CD14-positive monocyte (primary cell): ENCODE data around the gene MALL. TPM values are rescaled to one million over a fixed set of nuclear protein-coding genes. Genes with fewer than 3 reads are reported as not detected.
"Not testable (repeated sequence)": the region's sequence is repeated elsewhere in the genome, so short reads cannot be mapped to it uniquely, and the experiment has no call there.

ENCODE experiments used
- DNase-seq, 3 donors: peaks; one replicate each; pipeline ENCODE4 v3.0.0-alpha.2; 2011 to 2022
- H2AFZ ChIP-seq: 2 replicates; pipeline ENCODE4 v1.6.0; 2012; ENCODE audit warnings: mild to moderate bottlenecking, low read depth, low read length, inconsistent platforms; ENCODE audit not compliant: insufficient read depth, poor library complexity, severe bottlenecking
- H3K27ac ChIP-seq, 2 donors: 1 replicate in 1 of 2; 2 replicates in 1 of 2; pipeline ENCODE4 v1.5.1; 2012 to 2013; ENCODE audit warnings: low read length in 2 of 2, control low read depth in 1 of 2, inconsistent platforms in 1 of 2, low read depth in 1 of 2, mild to moderate bottlenecking in 1 of 2
- H3K27me3 ChIP-seq, 2 donors: one replicate each; pipeline versions ENCODE4 v1.6.0 to v1.6.1; 2011 to 2013; ENCODE audit warnings: low read length in 2 of 2; ENCODE audit not compliant: control insufficient read depth in 2 of 2, insufficient read depth in 2 of 2
- H3K36me3 ChIP-seq, 2 donors: replicated peaks in 1 of 2; 1 replicate in 1 of 2; 2 replicates in 1 of 2; pipeline versions ENCODE4 v1.5.1 to v1.6.1; 2012 to 2013; ENCODE audit warnings: low read length in 2 of 2, control low read depth in 1 of 2, inconsistent platforms in 1 of 2, mild to moderate bottlenecking in 1 of 2; ENCODE audit not compliant: insufficient read depth in 2 of 2, control insufficient read depth in 1 of 2
- H3K4me1 ChIP-seq, 2 donors: 1 replicate in 1 of 2; 2 replicates in 1 of 2; pipeline versions ENCODE4 v1.5.1 to v1.6.1; 2012 to 2013; ENCODE audit warnings: low read length in 2 of 2, control low read depth in 1 of 2, inconsistent platforms in 1 of 2, mild to moderate bottlenecking in 1 of 2, moderate library complexity in 1 of 2; ENCODE audit not compliant: insufficient read depth in 2 of 2, control insufficient read depth in 1 of 2
- H3K4me2 ChIP-seq: replicated peaks from 2 replicates; pipeline ENCODE3; 2012; ENCODE audit warnings: low read length, moderate library complexity, mild to moderate bottlenecking; ENCODE audit not compliant: poor library complexity, severe bottlenecking; ENCODE audit errors: extremely low read depth
- H3K4me3 ChIP-seq, 3 experiments: fragments of 200-600 bp in 1 of 3; sonication (generic) in 1 of 3; replicated peaks in 1 of 3; 1 replicate in 2 of 3; 2 replicates in 1 of 3; pipeline ENCODE4 v1.5.1; 2011 to 2013; ENCODE audit warnings: low read length in 3 of 3, mild to moderate bottlenecking in 3 of 3, control low read depth in 2 of 3, low read depth in 2 of 3, inconsistent platforms in 1 of 3, moderate library complexity in 1 of 3
- H3K79me2 ChIP-seq: 2 replicates; pipeline ENCODE4 v1.6.0; 2012; ENCODE audit warnings: mild to moderate bottlenecking, control low read depth, inconsistent platforms, low read length, moderate library complexity; ENCODE audit not compliant: insufficient read depth
- H3K9ac ChIP-seq: 2 replicates; pipeline ENCODE4 v1.6.0; 2017; ENCODE audit warnings: low read length, mild to moderate bottlenecking; ENCODE audit not compliant: insufficient read depth, poor library complexity, severe bottlenecking
- H3K9me3 ChIP-seq, 2 donors: replicated peaks in 1 of 2; 1 replicate in 1 of 2; 2 replicates in 1 of 2; pipeline versions ENCODE4 v1.5.1 to v1.6.1; 2012 to 2013; ENCODE audit warnings: low read length in 2 of 2, control low read depth in 1 of 2; ENCODE audit not compliant: control insufficient read depth in 1 of 2, insufficient read depth in 1 of 2
- H4K20me1 ChIP-seq: 2 replicates; pipeline ENCODE4 v1.6.0; 2012; ENCODE audit warnings: mild to moderate bottlenecking, low read length, control low read depth, moderate library complexity; ENCODE audit not compliant: insufficient read depth
- H3K27ac Mint-ChIP-seq, 7 donors: one replicate each; pipeline ENCODE4 v1.8.0; 2020; ENCODE audit warnings: mild to moderate bottlenecking in 7 of 7, mixed read lengths in 7 of 7, moderate library complexity in 6 of 7, inconsistent platforms in 2 of 7
- H3K27me3 Mint-ChIP-seq, 3 donors: one replicate each; pipeline ENCODE4 v1.8.0; 2021 to 2022; ENCODE audit warnings: low read depth in 3 of 3, mild to moderate bottlenecking in 3 of 3, mixed read lengths in 3 of 3, moderate library complexity in 3 of 3, inconsistent platforms in 1 of 3
- H3K36me3 Mint-ChIP-seq, 2 donors: one replicate each; pipeline ENCODE4 v1.8.0; 2020; ENCODE audit warnings: mixed read lengths in 2 of 2, inconsistent platforms in 1 of 2, mild to moderate bottlenecking in 1 of 2
- H3K4me1 Mint-ChIP-seq: one replicate; pipeline ENCODE4 v1.8.0; 2020; ENCODE audit warnings: mild to moderate bottlenecking, mixed read lengths
- H3K4me3 Mint-ChIP-seq, 2 donors: one replicate each; pipeline ENCODE4 v1.8.0; 2020; ENCODE audit warnings: mild to moderate bottlenecking in 2 of 2, mixed read lengths in 2 of 2, moderate library complexity in 1 of 2
- H3K9me3 Mint-ChIP-seq, 7 donors: one replicate each; pipeline ENCODE4 v1.8.0; 2020 to 2022; ENCODE audit warnings: mixed read lengths in 7 of 7, mild to moderate bottlenecking in 6 of 7, moderate library complexity in 6 of 7, inconsistent platforms in 2 of 7
- whole genome bisulfite sequencing: methylation state at CpG from one replicate; pipeline ENCODE4 v1.1.5; 2013; ENCODE audit warnings: missing lambda C conversion rate; ENCODE audit not compliant: insufficient coverage; 5-methylcytosine and 5-hydroxymethylcytosine counted together
- intact Hi-C, 2 donors: fragments of 100-400 bp; cut with micrococcal nuclease; formaldehyde crosslinking; loops; one replicate each; pipeline versions ENCODE4 v1.15.0 to v1.15.1; 2023
- polyA plus RNA-seq, 3 donors: library from polyadenylated mRNA; depleted of rRNA in 1 of 3; unstranded in 2 of 3; stranded (reverse) in 1 of 3; fragments of 300-500 nt in 2 of 3; fragments of >200 nt in 1 of 3; fragmentation: Illumina TruSeq in 2 of 3; gene quantifications; 1 replicate in 2 of 3; 2 replicates in 1 of 3; pipeline ENCODE4 v1.2.3, GENCODE V29; 2012 to 2021
- TF ChIP-seq, protein P1 (sequence below): fragments of 200-600 bp; IDR thresholded peaks from one replicate; pipeline ENCODE4 v1.8.0; 2022; ENCODE audit warnings: antibody characterized with exemption, mild to moderate bottlenecking

The MALL gene
- polyA plus RNA-seq, 3 donors: 0.12 TPM; not detected in 2

DNA sequence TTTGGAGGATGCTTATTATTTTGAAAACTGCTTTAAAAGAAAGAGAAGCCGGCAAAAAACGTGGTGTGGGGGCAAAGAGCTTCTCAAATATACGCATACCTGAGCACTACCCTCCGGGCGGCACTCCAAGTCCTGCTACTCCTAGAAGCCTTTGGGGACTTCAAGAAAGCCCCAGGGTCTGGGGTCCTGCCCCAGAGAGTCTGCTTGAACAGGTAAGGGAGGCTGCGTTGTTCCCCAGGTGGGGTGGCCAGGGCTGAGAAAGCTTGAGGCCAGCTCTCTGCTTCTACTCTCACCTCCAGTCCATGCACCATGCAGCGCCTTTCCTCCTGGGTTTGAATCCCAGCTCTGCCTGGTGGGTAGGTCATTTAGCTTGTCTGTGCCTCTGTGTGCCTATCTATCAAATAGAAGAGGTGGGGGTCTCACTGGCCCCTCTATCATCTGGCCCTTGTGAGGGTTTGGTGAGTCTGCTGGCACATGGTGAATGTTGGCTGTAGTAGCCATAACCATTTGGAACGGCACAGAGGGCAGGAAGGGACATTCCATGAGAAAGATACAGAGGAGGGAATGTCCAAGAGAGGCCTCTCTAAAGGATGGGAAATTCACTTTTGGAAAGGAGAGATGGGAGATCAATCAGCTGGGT is 19.5 kb downstream of the MALL start:
- H3K4me2 ChIP-seq: no peak overlapping the region
- 100% methylated on average over 2 of the region's 8 CpGs for WGBS
- no peak overlapping the region for H3K4me3 ChIP-seq
- H3K79me2 ChIP-seq: no peaks in the 10 kb centered on the region
- H3K9ac ChIP-seq: no peak overlapping the region
- Mint-ChIP-seq H3K27ac (no peak overlapping the region), H3K27me3 (peaks cover 2 to 4% (median 2%) of the 10 kb centered on the region in 3 donors), H3K4me1 (peaks cover 7% of the 10 kb centered on the region), H3K4me3 (no peak overlapping the region), H3K36me3 (no peaks in the 10 kb centered on the region), H3K9me3 (peaks cover 0 to 2% (median 0%) of the 10 kb centered on the region in 7 donors)
- TF ChIP-seq, protein P1, sequence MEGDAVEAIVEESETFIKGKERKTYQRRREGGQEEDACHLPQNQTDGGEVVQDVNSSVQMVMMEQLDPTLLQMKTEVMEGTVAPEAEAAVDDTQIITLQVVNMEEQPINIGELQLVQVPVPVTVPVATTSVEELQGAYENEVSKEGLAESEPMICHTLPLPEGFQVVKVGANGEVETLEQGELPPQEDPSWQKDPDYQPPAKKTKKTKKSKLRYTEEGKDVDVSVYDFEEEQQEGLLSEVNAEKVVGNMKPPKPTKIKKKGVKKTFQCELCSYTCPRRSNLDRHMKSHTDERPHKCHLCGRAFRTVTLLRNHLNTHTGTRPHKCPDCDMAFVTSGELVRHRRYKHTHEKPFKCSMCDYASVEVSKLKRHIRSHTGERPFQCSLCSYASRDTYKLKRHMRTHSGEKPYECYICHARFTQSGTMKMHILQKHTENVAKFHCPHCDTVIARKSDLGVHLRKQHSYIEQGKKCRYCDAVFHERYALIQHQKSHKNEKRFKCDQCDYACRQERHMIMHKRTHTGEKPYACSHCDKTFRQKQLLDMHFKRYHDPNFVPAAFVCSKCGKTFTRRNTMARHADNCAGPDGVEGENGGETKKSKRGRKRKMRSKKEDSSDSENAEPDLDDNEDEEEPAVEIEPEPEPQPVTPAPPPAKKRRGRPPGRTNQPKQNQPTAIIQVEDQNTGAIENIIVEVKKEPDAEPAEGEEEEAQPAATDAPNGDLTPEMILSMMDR: no peak
- no peaks in the 10 kb centered on the region for H4K20me1 ChIP-seq
- peaks cover 3 to 10% of the 10 kb centered on the region in 2 donors for H3K4me1 ChIP-seq
- H3K9me3 ChIP-seq: no peaks in the 10 kb centered on the region
- DNase-seq: no peak
- intact Hi-C loops: no loop called here
- H3K36me3 ChIP-seq: no peaks in the 10 kb centered on the region
- H3K27ac ChIP-seq: no peak overlapping the region
- no peaks in the 10 kb centered on the region for H3K27me3 ChIP-seq
- H2AFZ ChIP-seq: no peak overlapping the region

GRCh38 chr2:110094884-110095534 is 20.6 kb downstream of the MALL start:
- H3K79me2 ChIP-seq, H3K9me3 Mint-ChIP-seq, H3K4me1 Mint-ChIP-seq, H2AFZ ChIP-seq, DNase-seq, H3K4me2 ChIP-seq, H3K4me3 Mint-ChIP-seq, H4K20me1 ChIP-seq, H3K4me3 ChIP-seq, H3K27ac Mint-ChIP-seq, H3K27me3 Mint-ChIP-seq, H3K27ac ChIP-seq, H3K9me3 ChIP-seq, H3K36me3 Mint-ChIP-seq, H3K4me1 ChIP-seq, H3K36me3 ChIP-seq, H3K9ac ChIP-seq, H3K27me3 ChIP-seq, intact Hi-C loops: not testable (repeated sequence)
- no CpG with 5 or more reads among the region's 6 CpGs for WGBS

- H3K9me3 Mint-ChIP-seq, DNase-seq, intact Hi-C loops, H3K27ac ChIP-seq, H3K9ac ChIP-seq, H3K9me3 ChIP-seq, H3K4me3 ChIP-seq, H3K36me3 ChIP-seq, H2AFZ ChIP-seq, H3K79me2 ChIP-seq, H3K27me3 ChIP-seq, H3K27ac Mint-ChIP-seq, H3K4me2 ChIP-seq, H4K20me1 ChIP-seq, H3K27me3 Mint-ChIP-seq, H3K36me3 Mint-ChIP-seq, H3K4me1 Mint-ChIP-seq, H3K4me3 Mint-ChIP-seq, H3K4me1 ChIP-seq: not testable (repeated sequence)
- WGBS: no CpG with 5 or more reads among the region's 6 CpGs
Measured at GRCh38 chr2:110093924-110094323, 21.7 kb downstream of the MALL start.

- intact Hi-C loops, H3K27ac Mint-ChIP-seq, H3K9me3 ChIP-seq, H3K27me3 ChIP-seq, H3K4me3 Mint-ChIP-seq, H3K27me3 Mint-ChIP-seq, H3K36me3 ChIP-seq, H3K9ac ChIP-seq, DNase-seq, H3K4me2 ChIP-seq, H3K4me1 Mint-ChIP-seq, H3K4me3 ChIP-seq, H3K9me3 Mint-ChIP-seq, H3K4me1 ChIP-seq, H3K36me3 Mint-ChIP-seq, H3K79me2 ChIP-seq, H3K27ac ChIP-seq, H2AFZ ChIP-seq, H4K20me1 ChIP-seq: not testable (repeated sequence)
- WGBS: no CpG with 5 or more reads among the region's 4 CpGs
Measured at GRCh38 chr2:110090164-110090563, 25.5 kb downstream of the MALL start.
